Embryonic facial prominence (tissue), 1 donor: Measurements from ENCODE around the gene SRF.

Experiments
- DNase-seq: peaks from one replicate; pipeline ENCODE4 v3.0.0-alpha.2; 2016; ENCODE audit errors: extremely low spot score

Gene SRF

DNA sequence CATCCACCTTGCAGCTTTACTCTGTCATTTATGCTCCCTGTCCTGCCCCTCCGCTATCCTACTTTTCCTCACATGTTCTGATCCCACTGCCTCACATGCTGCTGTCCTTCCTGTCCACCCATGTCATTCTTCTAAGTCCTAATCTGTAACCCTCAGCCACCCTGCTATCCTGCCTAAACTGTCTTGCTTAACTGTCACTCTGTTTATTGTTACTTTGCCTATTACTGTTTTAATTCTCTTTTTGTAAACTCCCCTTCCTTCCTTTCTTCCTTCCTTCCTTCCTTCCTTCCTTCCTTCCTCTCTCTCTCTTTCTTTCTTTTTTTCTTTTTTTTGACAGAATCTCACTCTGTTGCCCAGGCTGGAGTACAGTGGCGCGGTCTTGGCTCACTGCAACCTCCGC lies 12.4 kb downstream of the SRF start:
- no peak for DNase-seq

DNA sequence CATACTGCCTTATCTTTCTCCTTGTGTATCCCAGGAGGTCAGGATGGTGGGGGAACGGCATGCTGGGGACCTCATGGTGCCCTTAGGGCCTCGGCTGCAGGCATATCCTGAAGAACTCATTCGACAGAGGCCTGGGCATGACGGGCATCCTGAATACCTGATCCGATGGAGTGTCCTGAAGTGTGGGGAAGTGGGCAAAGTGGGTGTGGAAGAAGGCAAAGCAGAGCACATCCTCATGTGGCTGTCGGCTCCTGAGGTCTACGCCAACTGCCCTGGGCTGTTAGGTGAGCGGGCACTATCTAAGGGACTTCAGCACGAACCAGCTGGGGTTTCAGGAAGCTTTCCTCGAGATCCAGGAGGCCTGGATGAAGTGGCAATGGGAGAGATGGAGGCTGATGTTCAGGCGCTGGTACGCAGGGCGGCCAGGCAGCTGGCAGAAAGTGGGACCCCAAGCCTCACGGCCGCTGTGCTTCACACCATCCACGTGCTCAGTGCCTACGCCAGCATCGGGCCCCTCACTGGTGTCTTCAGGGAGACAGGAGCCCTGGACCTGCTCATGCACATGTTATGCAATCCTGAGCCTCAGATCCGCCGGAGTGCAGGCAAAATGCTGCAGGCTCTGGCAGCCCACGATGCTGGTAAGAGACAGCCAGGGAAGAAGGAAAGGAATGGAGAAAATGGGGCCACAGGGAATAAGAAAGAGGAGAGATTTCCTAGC lies 13.4 kb downstream of the SRF start:
- no peak for DNase-seq

DNA sequence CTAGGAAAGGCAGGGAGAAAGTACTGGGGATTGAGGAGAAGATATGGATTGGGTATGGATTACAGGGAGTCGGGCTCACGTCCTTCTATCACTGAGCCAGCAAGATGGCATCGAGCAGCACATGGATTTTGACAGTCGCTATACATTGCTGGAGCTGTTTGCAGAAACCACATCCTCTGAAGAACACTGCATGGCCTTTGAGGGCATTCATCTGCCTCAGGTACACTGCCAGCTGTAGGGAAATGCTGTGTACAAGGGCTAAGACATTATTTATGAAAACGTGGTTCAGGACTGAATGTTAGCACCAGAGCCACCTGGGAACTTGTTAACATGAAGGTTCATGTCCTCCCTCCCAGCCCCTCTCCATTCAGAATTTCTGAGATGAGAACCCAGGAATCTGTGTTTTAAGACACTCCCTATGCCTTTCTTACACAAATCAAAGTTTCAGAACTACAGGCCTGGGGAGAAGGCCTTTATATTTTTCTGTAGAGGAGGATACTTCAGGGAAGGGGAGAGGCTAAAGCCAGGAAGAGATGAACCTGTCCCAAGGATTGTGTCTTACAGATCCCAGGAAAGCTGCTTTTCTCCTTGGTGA lies 14.4 kb downstream of the SRF start:
- no peak for DNase-seq

DNA sequence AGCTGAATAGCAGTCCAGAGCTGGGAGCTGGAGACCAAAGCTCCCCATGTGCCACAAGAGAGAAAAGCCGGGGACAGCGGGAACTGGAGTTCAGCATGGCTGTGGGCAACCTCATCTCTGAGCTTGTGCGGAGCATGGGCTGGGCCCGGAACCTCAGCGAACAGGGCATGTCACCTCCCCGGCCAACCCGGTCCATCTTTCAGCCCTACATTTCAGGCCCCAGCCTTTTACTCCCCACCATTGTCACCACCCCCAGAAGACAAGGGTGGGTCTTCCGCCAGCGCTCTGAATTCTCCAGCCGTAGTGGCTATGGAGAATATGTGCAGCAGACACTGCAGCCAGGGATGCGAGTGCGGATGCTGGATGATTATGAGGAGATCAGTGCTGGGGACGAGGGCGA lies 14.9 kb downstream of the SRF start:
- DNase-seq = no peak

- DNase-seq = no peak
Measured at GRCh38 chr6:43186706-43187105, 15.6 kb downstream of the SRF start.

- no peak for DNase-seq
Measured at GRCh38 chr6:43187821-43188220, 16.8 kb downstream of the SRF start.

DNA sequence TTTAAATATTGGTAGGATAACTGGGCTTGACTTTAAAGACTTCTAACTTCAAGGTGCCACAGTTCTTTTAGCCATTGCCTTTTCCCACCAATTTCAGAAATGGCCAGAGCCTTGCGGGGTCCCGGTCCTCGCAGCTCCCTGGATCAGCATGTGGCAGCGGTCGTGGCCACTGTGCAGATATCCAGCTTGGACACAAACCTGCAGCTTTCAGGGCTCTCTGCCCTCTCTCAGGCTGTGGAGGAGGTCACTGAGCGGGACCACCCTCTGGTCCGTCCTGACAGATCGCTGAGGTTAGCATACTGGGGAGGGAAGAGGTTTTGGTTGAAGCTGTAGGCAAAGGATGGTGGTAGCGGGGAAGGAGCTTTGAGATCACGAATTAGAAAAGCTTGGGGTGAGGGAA lies 17.4 kb downstream of the SRF start:
- DNase-seq = no peak

DNA sequence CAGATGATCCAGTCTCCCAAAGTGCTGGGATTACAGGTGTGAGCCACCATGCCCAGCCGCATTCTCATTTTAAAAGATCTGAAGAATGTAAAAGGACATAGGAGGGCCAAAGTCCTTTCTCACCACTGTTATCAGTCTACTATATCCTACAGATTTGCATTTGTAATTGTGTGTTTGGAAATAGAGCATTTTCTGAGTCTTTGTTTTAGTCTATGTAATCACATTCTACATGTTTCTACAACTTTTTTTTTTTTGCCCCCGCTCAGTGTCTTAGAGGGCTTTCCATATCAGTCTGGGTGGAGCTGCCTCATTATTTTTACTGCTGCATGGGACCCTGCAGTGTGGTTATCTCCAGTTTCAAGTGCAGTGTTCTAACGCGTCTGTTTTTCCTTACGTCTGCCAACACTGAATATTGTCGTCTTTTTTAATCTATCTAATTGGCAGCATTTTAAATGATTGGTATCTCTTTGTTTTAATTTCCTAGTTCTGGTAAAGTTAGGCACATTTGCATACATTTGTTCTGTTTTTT lies 18.8 kb downstream of the SRF start:
- DNase-seq = no peak

- no peak for DNase-seq
Measured at GRCh38 chr6:43192911-43193310, 21.8 kb downstream of the SRF start.

- no peak for DNase-seq
Measured at GRCh38 chr6:43193929-43194328, 22.9 kb downstream of the SRF start.

- DNase-seq = no peak
Measured at GRCh38 chr6:43196337-43196736, 25.3 kb downstream of the SRF start.

- DNase-seq = no peak
Measured at GRCh38 chr6:43199912-43200311, 28.8 kb downstream of the SRF start.

DNA sequence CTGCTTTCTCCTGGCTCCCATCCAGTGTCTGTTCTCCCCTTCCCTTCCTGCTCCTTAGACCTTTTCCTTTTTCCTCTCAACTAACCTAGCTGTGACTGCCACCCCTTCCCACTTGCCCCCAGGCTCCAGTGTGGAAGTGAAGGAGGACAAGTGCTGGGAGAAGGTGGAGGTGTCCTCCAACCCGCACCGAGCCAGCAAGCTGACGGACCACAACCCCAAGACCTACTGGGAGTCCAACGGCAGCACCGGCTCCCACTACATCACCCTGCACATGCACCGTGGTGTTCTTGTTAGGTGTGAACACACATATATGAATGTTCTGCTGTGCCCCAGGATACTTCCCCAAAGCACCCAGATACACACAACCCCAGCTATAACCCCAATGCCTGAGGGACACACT lies 29.5 kb downstream of the SRF start:
- DNase-seq = no peak

DNA sequence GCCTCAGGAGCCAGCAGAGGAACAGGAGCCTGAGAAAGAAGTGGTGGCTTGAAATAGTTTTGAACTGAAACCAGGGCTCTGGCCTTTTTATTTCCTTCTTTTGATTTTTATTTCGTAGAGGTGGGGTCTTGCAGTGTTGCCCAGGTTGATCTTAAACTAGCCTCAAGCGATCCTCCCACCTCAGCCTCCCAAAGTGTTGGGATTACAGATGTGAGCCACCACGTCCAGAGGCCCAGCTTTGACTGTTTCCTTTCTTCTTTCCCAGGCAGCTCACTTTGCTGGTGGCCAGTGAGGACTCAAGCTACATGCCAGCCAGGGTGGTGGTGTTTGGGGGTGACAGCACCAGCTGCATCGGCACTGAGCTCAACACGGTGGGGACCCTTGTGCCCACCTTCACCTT lies 31.4 kb downstream of the SRF start:
- no peak for DNase-seq

DNA sequence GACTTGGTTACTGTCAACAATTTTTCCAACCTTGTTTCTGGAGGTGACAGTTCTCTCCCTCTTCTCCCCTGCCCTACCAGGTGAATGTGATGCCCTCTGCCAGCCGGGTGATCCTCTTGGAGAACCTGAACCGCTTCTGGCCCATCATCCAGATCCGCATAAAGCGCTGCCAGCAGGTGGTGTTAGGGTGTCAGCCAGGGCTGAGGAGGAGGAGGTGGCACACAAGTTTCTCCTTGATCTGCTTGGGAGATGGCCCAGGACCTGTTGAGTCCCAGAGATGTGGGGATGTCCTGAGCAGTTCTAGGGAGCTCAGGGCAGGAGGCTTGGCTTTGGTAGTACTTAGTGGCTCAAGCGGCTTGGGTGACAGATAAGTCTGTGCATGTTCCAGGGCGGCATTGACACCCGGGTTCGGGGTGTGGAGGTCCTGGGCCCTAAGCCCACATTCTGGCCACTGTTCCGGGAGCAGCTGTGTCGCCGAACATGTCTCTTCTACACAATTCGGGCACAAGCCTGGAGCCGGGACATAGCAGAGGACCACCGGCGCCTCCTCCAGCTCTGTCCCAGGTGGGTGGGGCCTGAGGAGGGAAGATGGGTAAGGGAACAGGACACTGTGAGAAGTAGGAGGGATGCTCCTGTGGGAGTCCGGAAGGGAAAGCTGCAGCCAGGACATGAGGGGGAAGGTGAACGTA lies 32.1 kb downstream of the SRF start:
- no peak for DNase-seq

DNA sequence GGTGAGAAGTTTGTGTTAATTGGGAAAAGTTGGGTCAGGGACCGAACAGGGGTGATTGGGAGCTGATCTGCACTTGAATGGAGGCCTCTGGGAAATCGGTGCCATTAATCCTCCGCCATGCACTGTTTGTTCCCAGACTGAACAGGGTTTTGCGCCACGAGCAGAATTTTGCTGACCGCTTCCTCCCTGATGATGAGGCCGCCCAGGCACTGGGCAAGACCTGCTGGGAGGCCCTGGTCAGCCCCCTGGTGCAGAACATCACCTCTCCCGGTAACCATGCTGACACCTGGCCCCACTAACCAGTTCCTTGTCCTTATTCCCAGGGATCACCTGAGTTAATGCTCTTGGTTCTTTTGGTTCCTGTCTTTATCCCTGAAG lies 32.6 kb downstream of the SRF start:
- DNase-seq = no peak

DNA sequence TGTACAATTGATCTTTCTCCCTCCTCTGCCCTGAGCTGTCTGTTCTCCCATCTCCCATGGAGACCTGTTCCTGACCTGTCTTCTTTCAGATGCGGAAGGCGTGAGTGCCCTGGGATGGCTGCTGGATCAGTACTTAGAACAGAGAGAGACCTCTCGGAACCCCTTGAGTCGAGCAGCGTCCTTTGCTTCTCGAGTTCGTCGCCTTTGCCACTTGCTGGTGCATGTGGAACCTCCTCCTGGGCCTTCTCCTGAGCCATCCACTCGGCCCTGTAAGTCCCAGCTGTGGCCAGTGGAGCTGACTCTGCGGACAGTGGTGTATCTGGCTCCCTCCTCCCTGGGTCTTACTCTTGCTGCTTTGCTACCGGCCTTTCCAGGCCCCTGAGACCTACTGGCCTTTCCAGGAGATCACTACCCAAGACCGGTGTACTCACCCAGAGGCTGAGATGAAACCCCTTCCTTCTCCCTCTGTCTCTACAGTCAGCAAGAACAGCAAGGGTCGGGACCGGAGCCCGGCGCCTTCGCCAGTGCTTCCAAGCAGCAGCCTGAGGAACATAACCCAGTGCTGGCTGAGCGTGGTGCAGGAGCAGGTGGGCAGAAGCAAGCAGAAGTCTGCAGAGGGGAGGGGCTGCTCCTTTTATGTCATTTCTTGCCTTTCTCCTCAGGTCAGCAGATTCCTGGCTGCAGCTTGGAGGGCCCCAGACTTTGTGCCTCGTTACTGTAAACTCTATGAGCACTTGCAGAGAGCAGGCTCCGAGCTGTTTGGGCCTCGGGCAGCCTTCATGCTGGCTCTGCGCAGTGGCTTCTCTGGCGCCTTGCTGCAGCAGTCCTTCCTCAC lies 33.4 kb downstream of the SRF start:
- no peak for DNase-seq

DNA sequence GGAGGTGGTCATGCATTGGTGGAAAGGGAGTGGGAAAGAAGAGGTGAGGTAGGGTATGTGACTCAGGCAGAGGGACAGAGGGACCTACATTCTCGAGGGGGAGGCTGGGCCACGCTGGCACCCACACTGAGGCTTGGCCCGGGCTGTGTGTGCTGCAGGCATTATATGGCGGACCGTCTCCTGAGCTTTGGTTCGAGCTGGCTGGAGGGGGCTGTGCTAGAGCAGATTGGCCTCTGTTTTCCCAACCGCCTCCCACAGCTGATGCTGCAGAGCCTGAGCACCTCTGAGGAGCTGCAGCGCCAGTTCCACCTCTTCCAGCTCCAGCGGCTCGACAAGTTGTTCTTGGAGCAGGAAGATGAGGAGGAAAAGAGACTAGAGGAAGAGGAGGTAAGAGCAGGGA lies 34.8 kb downstream of the SRF start:
- DNase-seq = no peak

GRCh38 chr6:43207286-43207685 lies 36.2 kb downstream of the SRF start:
- no peak for DNase-seq

- DNase-seq = no peak
Measured at GRCh38 chr6:43211955-43212354, 40.9 kb downstream of the SRF start.

DNA sequence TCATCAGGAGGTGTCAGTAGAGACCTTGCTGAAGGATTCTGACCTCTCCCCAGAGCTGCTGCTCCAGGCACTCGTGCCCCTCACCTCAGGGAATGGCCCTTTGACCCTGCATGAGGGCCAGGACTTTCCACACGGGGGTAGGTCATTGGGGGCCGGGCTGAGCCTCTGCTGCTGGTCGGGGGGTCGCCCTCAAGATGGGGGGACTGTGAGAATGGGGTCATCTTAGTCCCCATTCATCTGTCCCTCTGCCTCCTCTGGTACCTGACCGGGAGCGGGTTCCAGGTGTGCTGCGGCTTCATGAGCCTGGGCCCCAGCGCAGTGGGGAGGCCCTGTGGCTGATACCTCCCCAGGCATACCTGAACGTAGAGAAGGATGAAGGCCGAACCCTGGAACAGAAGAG lies 42.4 kb downstream of the SRF start:
- no peak for DNase-seq

GRCh38 chr6:43215066-43215465 lies 44.0 kb downstream of the SRF start:
- no peak for DNase-seq
